Effector CD8-positive, alpha-beta T cell (primary cell): Measurements from ENCODE around the gene PLRG1.
A peak's percentile ranks its signal among the peaks of the same experiment; 100 is the strongest.
"Not testable (repeated sequence)": the region's sequence is repeated elsewhere in the genome, so short reads cannot be mapped to it uniquely, and the experiment has no call there.

Experiments
- DNase-seq: peaks from one replicate; lab custom pipeline; 2025; lab: John Stamatoyannopoulos, UW
- total RNA-seq, 4 experiments: gene quantifications; one replicate each; lab custom pipeline; 2026; lab: John Stamatoyannopoulos, UW

PLRG1 gene
- total RNA-seq: 83.8 to 151 (median 88.3) reads per million in 4 experiments

DNA sequence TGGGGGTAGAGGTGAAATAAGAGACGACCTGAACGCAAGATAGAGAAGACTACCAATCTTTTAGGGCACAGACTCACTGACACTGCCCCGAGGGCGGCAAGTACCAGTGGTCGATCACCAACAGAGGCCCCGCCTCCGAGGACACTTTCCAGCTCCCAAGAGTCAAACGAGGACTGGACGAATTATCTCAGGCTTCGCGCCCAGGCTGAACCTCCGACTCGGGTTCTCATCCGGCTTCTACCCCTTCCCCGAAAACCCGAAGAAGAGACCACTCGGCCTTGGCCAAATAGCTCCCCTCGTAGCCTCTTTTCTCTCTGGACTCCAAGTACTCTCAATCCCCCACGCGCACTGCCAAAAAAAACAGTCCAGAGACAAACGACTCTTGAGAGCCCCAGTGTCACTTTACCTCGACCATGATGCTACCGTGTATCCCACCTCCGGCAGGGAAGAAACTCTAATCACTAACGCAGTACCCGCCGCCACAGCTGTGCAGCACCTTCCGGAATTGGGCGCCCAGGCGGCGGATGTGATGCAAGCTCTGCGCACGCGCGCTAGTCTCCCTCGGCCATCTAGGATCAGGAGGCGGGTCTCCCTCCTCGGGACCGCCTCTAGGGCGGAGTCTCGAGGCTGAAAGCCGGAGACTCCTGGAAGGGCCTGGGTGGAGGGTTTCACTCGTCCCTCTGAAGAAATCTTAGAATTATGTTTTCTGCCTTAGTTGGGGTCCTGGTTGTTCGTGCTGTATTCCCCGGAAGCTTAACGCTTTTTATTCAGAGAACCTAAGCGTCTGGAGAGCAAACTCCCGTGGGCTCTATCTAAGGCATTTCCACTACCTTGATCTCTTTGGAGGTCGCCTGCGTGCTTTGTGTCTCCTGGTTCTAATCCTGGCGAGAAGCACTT lies at the start of gene PLRG1:
PLRG1 (minus strand) TSS at position 507 of the 897 bp plus-strand sequence; CDS start at position 415, 92 bp downstream.
- peak; percentile 95 for DNase-seq

- DNase-seq: no peak
Observed at GRCh38 chr4:154597798-154598774, 47.9 kb upstream of the PLRG1 start.

GRCh38 chr4:154597281-154597680 lies 47.1 kb upstream of the PLRG1 start:
- DNase-seq: not testable (repeated sequence)

- DNase-seq: no peak
Observed at GRCh38 chr4:154595807-154596206, 45.6 kb upstream of the PLRG1 start.

- DNase-seq: not testable (repeated sequence)
Observed at GRCh38 chr4:154594343-154594742, 44.1 kb upstream of the PLRG1 start.

- DNase-seq: no peak
Observed at GRCh38 chr4:154593868-154594267, 43.7 kb upstream of the PLRG1 start.

GRCh38 chr4:154591890-154592289 lies 41.7 kb upstream of the PLRG1 start:
- DNase-seq: no peak

- DNase-seq: no peak
Observed at GRCh38 chr4:154590329-154591006, 40.3 kb upstream of the PLRG1 start, which contains the start of gene FGA. Gene FGA, minus strand, starts transcription at chr4:154590742. Its CDS starts 55 bp downstream, at chr4:154590687.

- no peak for DNase-seq
Observed at GRCh38 chr4:154589296-154590197, 39.3 kb upstream of the PLRG1 start.

- no peak for DNase-seq
Observed at GRCh38 chr4:154588198-154588597, 38.0 kb upstream of the PLRG1 start.

GRCh38 chr4:154586296-154587033 lies 36.3 kb upstream of the PLRG1 start:
- no peak for DNase-seq

DNA sequence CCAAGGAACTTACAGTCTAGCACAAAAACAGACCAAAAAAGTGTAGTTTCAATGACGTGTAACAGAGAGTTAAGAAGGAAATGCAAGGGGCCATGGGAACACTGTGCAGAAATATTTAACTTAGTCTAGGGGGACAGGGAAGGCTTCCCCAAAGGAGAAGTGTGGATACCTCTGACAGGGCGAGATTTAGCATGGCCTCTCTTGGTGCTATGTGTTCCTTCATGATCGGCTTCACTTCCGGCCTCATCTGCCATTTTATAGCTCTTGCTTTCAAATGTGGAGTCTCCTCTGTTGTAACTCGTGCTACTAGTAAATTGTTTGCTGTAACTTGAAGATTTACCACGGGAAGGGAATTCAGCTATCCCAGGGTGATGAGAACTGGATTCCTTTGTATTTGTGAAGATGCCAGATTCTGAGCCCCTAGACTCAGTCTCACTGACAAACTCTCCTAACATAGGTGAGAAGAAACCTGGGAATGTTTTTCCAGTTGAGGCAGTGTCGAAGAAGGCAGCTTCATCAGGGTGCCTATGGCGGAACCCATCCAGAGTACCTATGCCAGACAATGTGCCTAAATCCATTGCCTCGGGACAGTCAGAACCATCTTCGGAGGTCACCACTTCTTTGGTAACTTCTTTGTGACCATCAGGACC lies 35.3 kb upstream of the PLRG1 start:
- DNase-seq: no peak

- no peak for DNase-seq
Observed at GRCh38 chr4:154584259-154584658, 34.1 kb upstream of the PLRG1 start.

DNA sequence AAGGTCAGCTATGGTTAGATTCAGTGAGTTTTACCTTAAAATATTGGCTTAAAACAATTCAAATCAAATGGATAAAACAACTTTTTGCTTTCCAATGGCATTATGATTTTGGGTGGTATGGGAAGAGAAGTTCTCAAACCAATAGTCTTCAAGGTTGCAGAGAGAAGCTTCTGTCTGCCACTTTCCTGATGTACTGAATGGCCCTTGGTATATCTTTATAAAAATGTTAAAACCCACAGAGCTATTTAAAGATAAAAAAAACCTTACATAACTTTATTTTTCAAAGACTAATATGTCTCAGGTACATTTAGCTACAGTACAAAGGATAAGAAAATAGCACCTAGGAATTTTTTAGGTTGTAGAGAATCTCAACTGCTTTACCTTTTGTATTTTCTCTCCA lies 33.5 kb upstream of the PLRG1 start:
- no peak for DNase-seq

- DNase-seq: no peak
Observed at GRCh38 chr4:154583230-154583629, 33.0 kb upstream of the PLRG1 start.

DNA sequence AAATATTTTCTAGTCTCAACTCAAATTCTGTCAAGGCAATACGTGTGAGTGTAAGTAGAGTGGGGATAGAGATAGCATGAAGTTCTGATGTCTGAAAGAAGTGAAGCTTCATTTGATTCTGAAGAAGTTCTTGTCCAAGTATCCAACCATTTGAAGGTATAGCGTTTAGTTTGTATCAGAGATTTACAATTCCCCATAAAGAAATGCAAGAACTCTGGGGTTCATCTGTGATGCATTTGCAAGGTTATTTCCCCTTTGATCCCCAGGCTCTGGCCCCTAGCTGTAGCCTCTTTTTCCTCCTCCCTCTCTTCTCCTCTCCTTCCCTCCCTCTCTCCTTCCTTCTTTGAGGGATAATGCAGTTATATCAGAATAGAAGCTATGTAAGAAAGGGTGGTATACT lies 32.5 kb upstream of the PLRG1 start:
- DNase-seq: no peak

GRCh38 chr4:154579927-154580326 lies 29.7 kb upstream of the PLRG1 start:
- DNase-seq: no peak

- DNase-seq: no peak
Observed at GRCh38 chr4:154578919-154579318, 28.7 kb upstream of the PLRG1 start.

DNA sequence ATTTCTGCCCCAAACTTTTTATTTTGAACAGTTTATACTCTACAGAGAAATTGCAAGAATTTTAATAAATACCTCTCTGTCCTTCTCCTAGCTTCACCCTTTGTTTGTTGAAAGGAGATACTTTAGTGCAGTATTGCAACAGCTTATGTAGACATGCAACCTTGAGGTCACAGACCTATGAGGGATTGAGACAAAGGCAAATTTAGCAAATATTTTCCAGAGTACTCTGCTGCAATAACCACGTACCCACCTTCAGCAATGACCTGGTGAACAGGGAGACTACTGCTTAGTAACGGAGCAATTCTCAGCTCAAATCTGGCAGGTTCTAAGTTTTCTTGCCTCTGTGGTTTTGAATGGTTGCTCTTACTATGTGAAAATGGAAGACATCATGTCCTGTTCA lies 27.1 kb upstream of the PLRG1 start:
- no peak for DNase-seq
